ENCODE data around the gene ARHGAP6. TPM values are rescaled to one million over a fixed set of nuclear protein-coding genes. Genes with fewer than 3 reads are reported as not detected.

ARHGAP6 gene
- total and polyA plus RNA-seq, 8 donors, result 7.0 to 25.4 (median 20.5) TPM

DNA sequence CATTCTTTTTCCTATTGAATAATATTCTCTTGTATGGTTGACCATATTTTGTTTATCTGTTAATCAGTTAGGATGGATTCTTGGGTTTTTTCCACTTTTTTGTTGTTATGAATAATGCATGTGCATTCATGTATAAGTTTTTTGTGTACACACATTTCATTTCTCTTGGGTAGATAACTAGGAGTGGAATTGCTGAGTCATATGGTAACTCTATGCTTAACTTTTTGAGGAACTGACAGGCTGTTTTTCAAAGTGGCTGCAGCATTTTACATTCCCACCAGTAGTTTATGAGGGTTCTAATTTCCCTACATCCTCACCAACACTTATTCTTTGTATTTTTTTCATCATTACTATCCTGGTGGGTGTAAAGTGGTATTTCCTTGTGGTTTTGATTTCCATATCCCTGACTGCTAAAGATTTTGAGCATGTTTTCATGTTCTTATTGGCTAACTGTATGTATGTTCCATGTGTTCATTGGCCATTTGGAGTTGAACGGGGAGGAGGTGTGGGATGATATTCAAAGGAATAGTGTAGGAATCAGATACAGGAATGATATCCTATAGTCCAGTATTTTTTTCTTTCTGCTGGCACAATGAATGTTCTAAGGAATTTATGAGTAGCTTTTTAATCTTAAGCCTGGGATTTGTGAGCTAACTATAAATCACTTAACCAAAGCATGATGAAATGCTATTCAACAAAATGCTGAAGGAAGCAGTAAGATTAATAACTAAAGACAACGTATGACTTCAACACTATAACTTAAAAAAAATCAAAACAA lies 258.2 kb downstream of the ARHGAP6 start:
- Histone ChIP-seq H3K27ac (no peak overlapping the region), H3K36me3 (no peaks in the 10 kb centered on the region), H3K4me1 (no peaks in the 10 kb centered on the region), H3K27me3 (no peaks in the 10 kb centered on the region), H3K9me3 (no peaks in the 10 kb centered on the region), H3K4me3 (no peak overlapping the region)
- no peak for ATAC-seq
- intact Hi-C loops (cut with DNase I), result no loop called here
- DNase-seq, result no peak
- TF ChIP-seq, protein P1, sequence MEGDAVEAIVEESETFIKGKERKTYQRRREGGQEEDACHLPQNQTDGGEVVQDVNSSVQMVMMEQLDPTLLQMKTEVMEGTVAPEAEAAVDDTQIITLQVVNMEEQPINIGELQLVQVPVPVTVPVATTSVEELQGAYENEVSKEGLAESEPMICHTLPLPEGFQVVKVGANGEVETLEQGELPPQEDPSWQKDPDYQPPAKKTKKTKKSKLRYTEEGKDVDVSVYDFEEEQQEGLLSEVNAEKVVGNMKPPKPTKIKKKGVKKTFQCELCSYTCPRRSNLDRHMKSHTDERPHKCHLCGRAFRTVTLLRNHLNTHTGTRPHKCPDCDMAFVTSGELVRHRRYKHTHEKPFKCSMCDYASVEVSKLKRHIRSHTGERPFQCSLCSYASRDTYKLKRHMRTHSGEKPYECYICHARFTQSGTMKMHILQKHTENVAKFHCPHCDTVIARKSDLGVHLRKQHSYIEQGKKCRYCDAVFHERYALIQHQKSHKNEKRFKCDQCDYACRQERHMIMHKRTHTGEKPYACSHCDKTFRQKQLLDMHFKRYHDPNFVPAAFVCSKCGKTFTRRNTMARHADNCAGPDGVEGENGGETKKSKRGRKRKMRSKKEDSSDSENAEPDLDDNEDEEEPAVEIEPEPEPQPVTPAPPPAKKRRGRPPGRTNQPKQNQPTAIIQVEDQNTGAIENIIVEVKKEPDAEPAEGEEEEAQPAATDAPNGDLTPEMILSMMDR (IDR thresholded peaks at IDR 0.05), result no peak

- H3K4me3 ChIP-seq, result no peak overlapping the region
- DNase-seq, result no peak
- H3K36me3 ChIP-seq, result no peaks in the 10 kb centered on the region
- no peak for ATAC-seq
- TF ChIP-seq, protein P1 (IDR thresholded peaks at IDR 0.05), result no peak
- H3K9me3 ChIP-seq, result no peaks in the 10 kb centered on the region
- intact Hi-C loops (cut with DNase I), result no loop called here
- H3K4me1 ChIP-seq, result no peaks in the 10 kb centered on the region
- H3K27me3 ChIP-seq, result no peaks in the 10 kb centered on the region
- no peak overlapping the region for H3K27ac ChIP-seq
Measured at GRCh38 chrX:11406109-11406765, 259.5 kb downstream of the ARHGAP6 start.

- DNase-seq, result peak in 1 of 4 donors; percentile 26
- Histone ChIP-seq H3K36me3 (no peaks in the 10 kb centered on the region), H3K27me3 (no peaks in the 10 kb centered on the region), H3K4me1 (no peaks in the 10 kb centered on the region), H3K27ac (no peak overlapping the region), H3K9me3 (no peaks in the 10 kb centered on the region), H3K4me3 (no peak overlapping the region)
- TF ChIP-seq, protein P1 (IDR thresholded peaks at IDR 0.05), result no peak
- intact Hi-C loops (cut with DNase I), result no loop called here
- no peak for ATAC-seq
Measured at GRCh38 chrX:11403631-11404030, 262.1 kb downstream of the ARHGAP6 start.

- DNase-seq, result no peak
- Histone ChIP-seq H3K4me1 (no peaks in the 10 kb centered on the region), H3K27ac (no peak overlapping the region), H3K36me3 (no peaks in the 10 kb centered on the region), H3K27me3 (no peaks in the 10 kb centered on the region), H3K4me3 (no peak overlapping the region), H3K9me3 (no peaks in the 10 kb centered on the region)
- TF ChIP-seq, protein P1 (IDR thresholded peaks at IDR 0.05), result no peak
- ATAC-seq, result no peak
- intact Hi-C loops (cut with DNase I), result no loop called here
Measured at GRCh38 chrX:11401966-11402365, 263.8 kb downstream of the ARHGAP6 start.

DNA sequence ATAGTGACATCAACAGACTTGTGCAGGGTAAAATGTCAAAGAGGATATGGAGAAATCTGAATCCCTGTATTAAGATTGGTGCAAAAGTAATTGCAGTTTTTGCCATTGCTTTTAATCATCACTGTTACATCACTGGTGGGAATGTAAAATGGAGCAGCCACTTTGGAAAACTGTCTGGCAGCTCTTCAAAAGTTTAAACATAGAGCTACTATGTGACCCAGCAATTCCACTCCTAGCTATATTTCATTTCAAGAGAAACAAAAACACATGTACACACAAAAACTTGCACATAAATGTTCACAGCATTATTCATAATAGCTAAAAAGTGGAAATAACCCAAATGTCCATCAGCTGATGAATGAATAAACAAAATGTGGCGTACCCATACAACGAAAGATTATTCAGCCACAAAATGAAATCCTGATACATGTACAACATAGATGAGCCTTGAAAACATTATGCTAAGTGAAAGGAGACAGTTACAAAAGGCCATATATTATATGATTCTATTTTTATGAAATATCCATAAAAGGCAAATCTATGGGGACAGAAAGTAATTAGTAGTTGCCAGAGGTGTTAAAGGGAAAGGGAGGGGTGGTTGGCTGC lies 266.1 kb downstream of the ARHGAP6 start:
- DNase-seq (no peak), ATAC-seq (no peak)
- Histone ChIP-seq H3K4me3 (no peak overlapping the region), H3K4me1 (no peaks in the 10 kb centered on the region), H3K27ac (no peak overlapping the region), H3K27me3 (no peaks in the 10 kb centered on the region), H3K9me3 (no peaks in the 10 kb centered on the region), H3K36me3 (no peaks in the 10 kb centered on the region)
- TF ChIP-seq, protein P1 (IDR thresholded peaks at IDR 0.05), result no peak
- intact Hi-C loops (cut with DNase I), result no loop called here
